ENCODE data around the gene NFIB.
A peak's percentile ranks its signal among the peaks of the same experiment; 100 is the strongest.

Gene NFIB

DNA sequence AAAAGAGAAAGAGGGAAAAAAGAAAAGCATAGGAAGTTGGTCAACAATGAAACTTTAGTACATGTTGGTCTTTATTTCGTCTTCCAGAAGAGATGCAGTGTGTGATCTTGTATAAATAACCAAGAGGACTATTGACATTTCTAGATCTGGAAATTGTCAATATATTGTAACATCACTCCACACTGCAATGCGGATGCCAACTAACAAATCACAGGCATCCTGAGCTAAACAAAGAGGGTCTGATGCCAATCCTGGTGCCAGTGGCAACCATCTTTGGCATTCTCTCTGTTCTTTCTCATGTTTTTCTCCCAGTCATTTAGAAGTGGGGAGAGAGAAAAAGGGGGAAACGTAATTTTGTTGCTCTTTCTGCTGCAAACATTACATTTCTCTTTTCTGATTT is 9.7 kb downstream of the NFIB start:
- DNase-seq (ENCODE audit: low spot score): no peak

- no peak for DNase-seq (ENCODE audit: low spot score)
These were observed 10.4 kb downstream of the NFIB start for GRCh38 chr9:14303521-14303920.

DNA sequence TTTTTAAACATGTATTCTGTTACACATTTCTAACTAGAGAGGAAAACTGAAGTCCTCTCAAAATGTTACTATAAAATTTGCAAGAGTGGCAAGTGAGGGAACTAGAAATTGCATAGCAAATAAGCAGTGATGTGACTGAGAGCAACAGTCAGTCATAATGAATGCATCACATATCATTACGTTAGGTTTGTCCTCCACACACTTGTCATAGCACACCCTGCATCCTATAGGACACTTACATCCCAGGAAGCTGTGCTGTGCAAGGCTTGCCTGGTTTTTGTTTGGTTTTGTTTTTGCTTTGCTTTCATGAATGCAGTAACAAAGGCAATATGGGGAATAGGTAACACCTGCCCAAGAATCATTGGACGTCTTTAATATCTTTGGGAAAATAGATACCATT is 10.8 kb downstream of the NFIB start:
- no peak for DNase-seq (ENCODE audit: low spot score)

DNA sequence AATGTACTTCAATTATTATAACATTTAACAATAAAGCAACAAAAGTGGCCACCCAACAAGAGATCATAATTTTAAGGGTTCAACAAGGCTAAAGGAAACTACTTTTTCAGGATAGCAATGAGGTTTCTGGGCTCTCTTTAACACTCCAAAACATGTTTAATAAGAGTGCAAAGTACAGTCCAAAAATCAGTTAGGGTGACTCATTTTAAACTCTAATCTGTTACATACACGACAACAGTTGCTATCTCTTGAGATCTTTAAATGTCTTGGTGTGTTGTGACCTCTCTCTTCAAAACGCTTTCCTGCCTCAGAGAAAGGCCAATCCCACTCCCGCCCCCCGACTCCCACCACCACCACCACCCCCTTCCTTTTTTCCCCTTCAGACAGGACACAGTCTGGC is 11.5 kb downstream of the NFIB start:
- no peak for DNase-seq (ENCODE audit: low spot score)

DNA sequence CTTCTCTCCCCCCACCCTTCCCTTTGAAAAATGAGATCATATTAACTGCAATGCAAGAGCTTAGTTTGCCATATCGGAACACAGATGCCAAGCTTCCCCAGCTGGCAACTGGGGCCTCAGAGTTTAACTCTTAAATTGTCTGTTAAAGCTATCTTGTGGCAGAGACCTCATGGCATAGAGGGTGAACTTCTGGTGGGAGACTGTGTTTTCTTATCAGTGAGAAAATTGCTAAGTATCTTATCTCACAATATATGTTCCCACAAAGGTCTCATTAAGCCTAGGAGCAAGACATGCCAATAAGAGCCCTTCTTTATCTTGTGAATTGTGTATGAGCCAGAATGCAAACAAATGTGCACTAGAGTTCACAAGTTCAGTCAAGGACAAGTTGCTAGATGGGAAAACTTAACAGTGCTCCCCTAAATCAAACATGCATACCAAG is 12.3 kb downstream of the NFIB start:
- no peak for DNase-seq (ENCODE audit: low spot score)

- no peak for DNase-seq (ENCODE audit: low spot score)
These were observed 12.9 kb downstream of the NFIB start for GRCh38 chr9:14301006-14301405.

DNA sequence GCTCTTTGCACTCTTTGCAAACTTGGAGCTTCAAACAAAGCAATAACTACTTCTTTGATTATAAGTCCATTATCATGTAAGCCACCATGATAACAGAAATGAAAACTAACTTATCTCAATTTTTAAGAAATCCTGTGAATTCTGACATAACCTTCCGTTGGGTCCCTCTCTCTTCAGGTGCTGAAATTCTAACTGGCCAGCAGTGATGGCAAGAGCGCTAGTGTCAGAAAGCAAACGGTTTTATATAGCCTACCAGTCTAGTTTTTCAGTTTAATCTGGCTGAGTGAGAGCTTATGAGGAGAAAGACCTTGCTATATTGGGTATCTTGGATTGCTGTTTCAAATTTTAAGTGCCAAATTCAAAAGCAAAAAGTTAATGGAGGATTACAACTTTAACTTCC is 13.4 kb downstream of the NFIB start:
- no peak for DNase-seq (ENCODE audit: low spot score)

DNA sequence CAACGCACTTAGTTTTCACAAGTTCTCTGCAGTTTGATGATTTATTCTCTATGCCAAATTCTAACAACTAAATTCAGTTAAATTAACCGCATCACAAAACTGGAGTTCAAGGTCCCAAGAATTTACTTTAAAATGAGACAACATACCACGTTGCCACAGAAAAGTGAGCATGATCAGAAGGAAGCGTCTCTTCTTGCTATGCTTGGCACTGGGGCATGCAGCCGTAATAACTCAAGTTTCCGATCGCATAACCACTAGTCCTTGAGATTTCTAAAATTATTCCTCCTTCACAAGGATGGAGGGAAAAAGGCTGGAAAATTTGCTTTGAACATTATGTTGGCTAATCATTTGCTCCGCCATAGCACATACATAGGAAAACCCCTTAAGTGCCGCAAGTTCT is 13.9 kb downstream of the NFIB start:
- DNase-seq (ENCODE audit: low spot score): no peak

GRCh38 chr9:14298601-14299022 is 15.3 kb downstream of the NFIB start:
- DNase-seq (ENCODE audit: low spot score): no peak

DNA sequence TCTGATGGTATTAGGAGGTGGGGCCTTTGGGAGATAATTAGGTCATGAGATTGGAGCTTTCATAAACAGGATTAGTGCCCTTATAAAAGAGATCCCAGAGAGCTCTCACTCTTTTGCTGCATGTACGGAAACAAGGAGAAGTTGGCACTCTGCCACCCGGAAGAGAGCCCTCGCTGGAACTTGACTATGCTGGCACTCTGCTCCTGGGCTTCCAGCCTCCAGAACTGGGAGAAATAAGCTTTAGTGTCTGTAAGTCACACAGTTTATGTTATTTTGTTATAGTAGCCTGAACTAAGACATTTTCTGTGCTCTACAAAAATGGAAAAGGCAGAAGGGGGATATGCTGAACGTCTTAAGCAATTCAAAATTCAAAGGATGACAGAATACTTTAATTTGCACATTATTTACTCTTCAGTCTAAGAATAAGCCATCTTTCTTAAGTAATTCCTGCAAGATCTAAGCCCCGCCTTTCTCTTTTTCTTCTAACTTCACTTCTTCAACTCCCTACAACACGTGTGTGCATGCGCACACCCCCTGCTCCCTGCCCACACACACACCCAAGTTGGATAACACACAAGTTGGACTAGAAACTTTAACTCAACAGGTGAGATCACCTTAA is 17.3 kb downstream of the NFIB start:
- DNase-seq (ENCODE audit: low spot score): no peak

DNA sequence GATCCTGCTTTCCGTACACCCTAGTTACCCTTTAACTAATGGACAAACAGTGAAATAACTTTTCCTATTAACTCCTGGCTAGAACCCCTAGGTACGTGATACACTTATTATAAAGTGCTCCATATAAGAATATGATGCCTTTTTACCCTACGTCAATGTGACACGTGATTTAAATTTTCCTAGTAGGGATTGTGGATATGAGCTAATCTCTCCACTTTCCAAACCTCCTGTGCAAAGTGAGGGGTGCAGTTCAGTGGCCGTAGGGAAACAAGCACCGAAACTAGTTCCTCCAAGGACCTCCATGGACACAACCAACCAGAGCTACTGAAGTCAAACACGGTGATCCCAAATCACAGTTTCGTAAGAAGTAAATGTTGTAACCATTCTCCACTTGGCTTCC is 19.3 kb downstream of the NFIB start:
- DNase-seq (ENCODE audit: low spot score): no peak

- DNase-seq (ENCODE audit: low spot score): no peak
These were observed 20.1 kb downstream of the NFIB start for GRCh38 chr9:14293801-14294200.

- DNase-seq (ENCODE audit: low spot score): no peak
These were observed 21.7 kb downstream of the NFIB start for GRCh38 chr9:14292181-14292739.

DNA sequence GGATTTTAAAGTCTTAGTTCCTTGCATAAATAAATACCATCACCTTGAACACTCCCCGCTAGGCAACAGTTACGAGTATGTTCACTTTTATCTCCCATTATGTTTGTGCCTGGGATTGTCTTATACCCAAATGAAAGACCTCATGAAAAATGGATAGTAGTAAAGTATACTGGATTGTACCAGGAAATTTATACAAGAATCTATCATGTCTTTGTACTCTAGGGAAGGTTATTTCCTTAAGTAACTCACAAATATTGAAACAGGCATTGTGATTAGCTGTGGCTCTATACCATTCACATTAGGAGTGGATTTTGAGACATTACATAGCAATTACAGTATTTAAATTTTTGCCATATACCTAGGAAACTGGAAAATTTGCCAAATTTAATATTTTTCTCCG is 24.0 kb downstream of the NFIB start:
- no peak for DNase-seq (ENCODE audit: low spot score)

DNA sequence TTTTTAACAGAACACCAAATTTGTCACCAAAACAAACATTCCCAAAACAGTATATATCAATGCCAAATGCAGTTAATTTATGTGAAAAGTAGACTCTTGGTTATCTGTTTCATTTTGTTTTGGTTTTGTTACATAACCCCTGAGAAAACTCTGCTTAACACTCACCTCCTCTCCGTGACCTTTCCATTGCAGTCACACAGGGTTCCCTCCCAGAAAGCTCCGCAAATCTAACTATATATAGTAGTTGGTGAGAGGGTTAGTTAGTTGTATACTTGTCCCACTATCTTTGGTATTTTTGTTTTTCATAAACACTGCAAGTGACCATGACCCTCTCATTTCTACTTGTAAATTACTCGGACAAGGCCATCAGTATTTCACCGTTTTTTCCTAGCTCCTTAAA is 25.5 kb downstream of the NFIB start:
- DNase-seq (ENCODE audit: low spot score): no peak

DNA sequence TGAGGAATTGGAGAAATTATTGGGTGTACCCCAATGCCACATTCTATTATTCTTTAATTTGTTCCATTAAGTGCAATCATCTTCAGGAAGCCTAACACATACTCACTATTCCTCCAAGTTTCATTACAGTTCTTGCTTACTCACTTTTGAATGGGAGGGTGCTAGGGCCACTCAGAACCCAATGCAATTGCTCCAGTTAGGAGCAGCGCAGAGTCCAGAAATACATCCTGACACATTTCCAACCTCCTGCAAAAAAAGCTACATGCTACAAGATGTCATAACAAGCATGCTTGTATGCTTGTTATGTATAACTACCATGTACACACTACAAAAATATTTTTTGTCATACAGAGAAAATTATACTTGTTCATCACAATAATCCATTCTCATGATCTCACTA is 27.8 kb downstream of the NFIB start:
- DNase-seq (ENCODE audit: low spot score): no peak

- DNase-seq (ENCODE audit: low spot score): no peak
These were observed 30.7 kb downstream of the NFIB start for GRCh38 chr9:14283276-14283675.

DNA sequence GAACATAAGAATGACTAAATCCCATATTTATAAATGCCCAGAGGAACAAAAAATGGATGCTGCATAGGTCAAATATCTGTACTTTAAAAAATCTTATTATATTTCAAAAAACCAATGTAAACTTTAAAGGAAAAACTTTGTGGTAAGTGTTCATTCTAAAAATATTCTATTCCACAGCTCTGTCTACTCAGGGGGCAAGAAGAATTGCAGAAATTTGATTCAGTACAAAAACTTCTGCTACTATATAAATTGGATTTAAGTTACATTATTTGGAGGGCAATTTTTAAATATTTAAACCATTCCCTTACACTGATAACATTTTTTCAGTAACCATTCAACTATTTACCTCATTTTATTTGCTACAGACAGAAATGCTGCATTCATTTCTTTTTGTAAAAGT is 32.1 kb downstream of the NFIB start:
- DNase-seq (ENCODE audit: low spot score): no peak

DNA sequence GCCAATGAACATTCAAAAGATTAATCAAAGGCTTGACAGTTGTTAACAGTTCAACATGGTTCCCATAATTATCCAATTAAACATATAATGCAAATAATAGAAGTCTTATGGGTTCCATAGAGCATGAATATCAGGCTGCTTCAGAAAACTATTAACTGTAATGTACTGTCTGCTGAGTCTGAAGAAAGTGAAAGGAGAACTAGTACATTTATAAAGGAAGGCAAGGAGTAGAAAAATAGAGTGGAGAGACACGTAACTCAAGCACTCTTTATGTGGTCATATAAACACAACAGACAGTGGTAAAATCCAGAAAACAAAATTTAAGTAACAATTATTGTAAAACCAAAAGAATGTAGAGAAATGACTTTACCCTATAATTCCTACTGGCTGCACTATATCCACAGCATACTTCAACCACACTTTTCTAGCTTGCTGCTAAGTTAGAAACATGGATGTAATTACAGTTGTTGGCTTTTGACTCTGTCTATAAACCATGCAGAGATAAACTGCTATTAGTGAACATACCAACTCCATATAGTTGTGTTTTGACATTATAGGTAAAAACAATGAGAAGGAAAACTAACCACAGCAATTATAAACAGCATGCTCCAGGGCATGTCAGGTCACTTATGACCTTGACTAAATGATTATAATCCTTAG is 32.7 kb downstream of the NFIB start:
- no peak for DNase-seq (ENCODE audit: low spot score)

DNA sequence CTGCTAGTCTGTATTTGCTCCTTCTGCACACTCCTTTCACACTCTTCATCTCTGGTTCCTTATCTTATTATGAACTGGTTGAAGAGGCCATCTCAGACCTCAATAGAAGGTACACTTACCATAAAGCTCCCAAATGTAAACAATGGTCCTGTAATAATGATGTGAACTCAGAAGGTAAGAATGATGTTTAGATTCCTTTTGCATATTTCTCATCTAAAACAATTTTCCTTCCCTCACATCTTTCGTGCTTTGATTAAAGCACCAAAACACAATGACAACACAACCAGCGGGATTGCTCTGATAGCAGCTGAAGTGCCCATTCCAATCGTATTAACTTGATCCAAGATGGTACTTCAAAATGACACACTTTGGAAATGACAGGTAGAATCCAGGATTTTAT is 34.3 kb downstream of the NFIB start:
- no peak for DNase-seq (ENCODE audit: low spot score)

GRCh38 chr9:14278291-14278721 is 35.6 kb downstream of the NFIB start:
- DNase-seq (ENCODE audit: low spot score): peak; percentile 41

- DNase-seq (ENCODE audit: low spot score): no peak
These were observed 36.2 kb downstream of the NFIB start for GRCh38 chr9:14277761-14278160.

DNA sequence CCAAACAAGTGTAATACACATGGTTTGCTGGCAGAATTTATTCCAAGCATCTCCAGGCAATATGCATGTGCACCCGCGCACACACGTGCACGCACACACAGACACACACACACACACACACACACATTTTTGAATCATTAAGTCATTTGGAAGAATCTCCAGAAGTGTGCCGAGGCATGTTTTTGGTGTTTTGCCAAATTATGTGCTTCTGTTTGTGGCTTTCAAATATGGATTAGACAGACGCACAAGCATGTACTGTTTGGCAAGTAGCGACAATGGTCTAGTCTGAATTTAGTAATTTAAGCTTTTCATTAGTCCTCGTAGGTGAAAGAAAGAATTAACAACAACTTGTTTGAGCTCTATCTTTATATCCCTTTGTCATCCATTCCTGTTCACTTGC is 36.7 kb downstream of the NFIB start:
- peak; percentile 10 for DNase-seq (ENCODE audit: low spot score)

- no peak for DNase-seq (ENCODE audit: low spot score)
These were observed 38.6 kb downstream of the NFIB start for GRCh38 chr9:14275331-14275730.
